ENCODE data around the gene TNPO1. TPM values are rescaled to one million over a fixed set of nuclear protein-coding genes. Genes with fewer than 3 reads are reported as not detected.
"Not testable (repeated sequence)": the region's sequence is repeated elsewhere in the genome, so short reads cannot be mapped to it uniquely, and the experiment has no call there.

Gene TNPO1
- total and polyA plus RNA-seq, 11 donors: 6.4 to 92.2 (median 67.2) TPM

GRCh38 chr5:72922422-72922821 is 106.0 kb downstream of the TNPO1 start:
- ATAC-seq (no peak), DNase-seq (no peak)
- Histone ChIP-seq H3K27ac (no peak overlapping the region), H3K4me1 (peaks cover 0 to 3% (median 0%) of the 10 kb centered on the region in 12 donors), H3K4me3 (no peak overlapping the region), H3K27me3 (no peaks in the 10 kb centered on the region), H3K9me3 (no peaks in the 10 kb centered on the region), H3K36me3 (no peaks in the 10 kb centered on the region)
- intact Hi-C loops (cut with DNase I): no loop called here
- TF ChIP-seq POLR2A (IDR thresholded peaks at IDR 0.05) (no peak), CTCF (IDR thresholded peaks at IDR 0.05) (no peak)
- WGBS, 4 donors: 69 to 86% (median 77%) methylated on average over 1 of the region's 1 CpG

GRCh38 chr5:72925336-72926010 is 109.0 kb downstream of the TNPO1 start:
- Histone ChIP-seq H3K9me3 (no peaks in the 10 kb centered on the region), H3K36me3 (no peaks in the 10 kb centered on the region), H3K27me3 (no peaks in the 10 kb centered on the region), H3K4me3 (no peak overlapping the region), H3K27ac (no peak overlapping the region), H3K4me1 (peaks cover 0 to 3% (median 0%) of the 10 kb centered on the region in 12 donors)
- no peak for ATAC-seq
- no peak for TF ChIP-seq POLR2A (IDR thresholded peaks at IDR 0.05)
- TF ChIP-seq CTCF (IDR thresholded peaks at IDR 0.05): no peak
- 94 to 96% (median 95%) methylated on average over 24 to 33 of the region's 33 CpGs for WGBS, 4 donors
- no peak for DNase-seq
- intact Hi-C loops (cut with DNase I): no loop called here

- H3K27ac ChIP-seq; H3K36me3 ChIP-seq; H3K4me3 ChIP-seq; ATAC-seq; H3K27me3 ChIP-seq; intact Hi-C loops (cut with DNase I); H3K9me3 ChIP-seq; DNase-seq: not testable (repeated sequence)
- WGBS, 4 donors: 92 to 100% (median 96%) methylated on average over 2 of the region's 2 CpGs
- peaks cover 0 to 13% (median under 1%) of the 10 kb centered on the region in 12 donors for H3K4me1 ChIP-seq
Measured at GRCh38 chr5:72932686-72933085, 116.2 kb downstream of the TNPO1 start.

- H3K4me1 ChIP-seq: peaks cover 0 to 38% (median 7%) of the 10 kb centered on the region in 12 donors
- H3K4me3 ChIP-seq; H3K36me3 ChIP-seq; H3K9me3 ChIP-seq; ATAC-seq; intact Hi-C loops (cut with DNase I); H3K27me3 ChIP-seq; DNase-seq; H3K27ac ChIP-seq: not testable (repeated sequence)
- 92 to 97% (median 95%) methylated on average over 21 to 32 of the region's 32 CpGs for WGBS, 4 donors
Measured at GRCh38 chr5:72934953-72935725, 118.7 kb downstream of the TNPO1 start.

GRCh38 chr5:72936893-72937292 is 120.4 kb downstream of the TNPO1 start:
- no peaks in the 10 kb centered on the region for H3K27me3 ChIP-seq
- 86 to 94% (median 93%) methylated on average over 4 of the region's 4 CpGs for WGBS, 4 donors
- H3K9me3 ChIP-seq: no peaks in the 10 kb centered on the region
- no peak for ATAC-seq
- TF ChIP-seq CTCF (IDR thresholded peaks at IDR 0.05) (no peak), POLR2A (IDR thresholded peaks at IDR 0.05) (no peak)
- H3K4me1 ChIP-seq: peaks cover 0 to 46% (median 7%) of the 10 kb centered on the region in 12 donors
- H3K27ac ChIP-seq: peak overlapping the region in 5 of 12 donors; percentile 51 to 87 (median 61)
- no peak for DNase-seq
- no peak overlapping the region for H3K4me3 ChIP-seq
- intact Hi-C loops (cut with DNase I): no loop called here
- no peaks in the 10 kb centered on the region for H3K36me3 ChIP-seq
